SK-N-SH (cell line): Measurements from ENCODE around the gene SOCS3.

ENCODE experiments used
- CTCF ChIP-seq: fragments of 200-600 bp; sonication (generic); IDR thresholded peaks from 2 replicates; pipeline ENCODE4 v1.6.1; 2017; ENCODE audit warnings: antibody characterized with exemption, mild to moderate bottlenecking, moderate library complexity
- EP300 ChIP-seq, 2 experiments: IDR thresholded peaks; 2 replicates each; pipeline versions ENCODE4 v1.4.0 to v1.6.1; 2012; ENCODE audit warnings: borderline replicate concordance in 1 of 2, low read depth in 1 of 2, low read length in 1 of 2
- FOXJ3 ChIP-seq: sonication (generic); formaldehyde crosslinking; IDR thresholded peaks from 2 replicates; pipeline ENCODE4 v1.5.1; 2020; ENCODE audit warnings: mild to moderate bottlenecking, missing genetic modification reagents
- MEF2A ChIP-seq: IDR thresholded peaks from 2 replicates; pipeline ENCODE4 v1.4.0; 2012; ENCODE audit warnings: low read depth, borderline replicate concordance
- POLR2AphosphoS5 ChIP-seq: IDR thresholded peaks from 2 replicates; pipeline ENCODE4 v1.6.1; 2012; ENCODE audit warnings: low read depth, low read length
- ZBTB33 ChIP-seq: IDR thresholded peaks from 2 replicates; pipeline ENCODE4 v1.4.0; 2012; ENCODE audit warnings: low read depth, borderline replicate concordance

GRCh38 chr17:78367193-78367592, 7.3 kb upstream of the SOCS3 start:
- no peak for TF ChIP-seq POLR2AphosphoS5
- TF ChIP-seq MEF2A, result no peak
- no peak for TF ChIP-seq CTCF
- TF ChIP-seq ZBTB33, result no peak
- no peak for TF ChIP-seq FOXJ3 (CRISPR knock-in tag)
- TF ChIP-seq EP300 (IDR thresholded peaks at IDR 0.05; ENCODE audit: borderline replicate concordance in 1 of 2, low read depth in 1 of 2, low read length in 1 of 2), result no peak
